ENCODE data around the gene SLC39A11. TPM values are rescaled to one million over a fixed set of nuclear protein-coding genes. Genes with fewer than 3 reads are reported as not detected.

The SLC39A11 gene
- total RNA-seq, 3 donors from 2014 or later, result 16.7 to 23.3 (median 20.1) TPM

DNA sequence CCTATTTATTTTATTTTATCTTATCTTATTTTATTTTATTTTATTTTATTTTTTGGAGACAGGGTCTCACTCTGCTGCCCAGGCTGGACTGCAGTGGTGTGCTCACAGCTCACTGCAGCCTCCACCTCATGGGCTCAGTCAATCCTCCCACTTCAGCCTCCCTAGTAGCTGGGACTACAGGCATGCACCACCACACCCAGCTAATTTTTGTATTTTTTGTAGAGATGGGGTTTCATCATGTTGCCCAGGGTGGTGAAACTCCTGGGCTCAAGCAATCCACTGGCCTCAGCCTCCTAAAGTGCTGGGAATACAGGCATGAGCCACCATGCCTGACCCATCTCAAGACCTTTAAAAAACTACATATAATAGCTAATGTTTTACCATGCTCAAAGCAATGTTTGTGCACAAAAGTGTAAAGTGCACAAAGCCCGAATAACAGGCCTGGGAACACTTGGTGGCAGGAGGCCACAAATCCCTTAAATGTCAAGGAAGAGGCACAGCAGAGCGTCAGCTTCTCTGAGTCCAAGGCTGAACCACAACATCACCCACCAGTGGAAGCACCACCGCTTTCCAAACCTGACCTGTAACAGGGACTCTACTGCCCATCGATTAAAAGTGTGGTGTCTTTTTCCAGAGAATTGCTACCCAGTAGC lies 30.6 kb upstream of the SLC39A11 start:
- DNase-seq (no peak), ATAC-seq (no peak)
- no peaks in the 10 kb centered on the region for H3K9me3 Mint-ChIP-seq
- no peaks in the 10 kb centered on the region for H3K4me1 Mint-ChIP-seq (ENCODE audit: low read depth)
- H3K36me3 Mint-ChIP-seq (ENCODE audit: insufficient read depth), result no peaks in the 10 kb centered on the region
- no peaks in the 10 kb centered on the region for H3K27me3 Mint-ChIP-seq (ENCODE audit: low read depth)
- H3K4me3 Mint-ChIP-seq, result no peak overlapping the region

GRCh38 chr17:73121506-73121905 lies 29.0 kb upstream of the SLC39A11 start:
- H3K4me1 Mint-ChIP-seq (ENCODE audit: low read depth), result no peaks in the 10 kb centered on the region
- H3K36me3 Mint-ChIP-seq (ENCODE audit: insufficient read depth), result no peaks in the 10 kb centered on the region
- H3K4me3 Mint-ChIP-seq, result no peak overlapping the region
- H3K9me3 Mint-ChIP-seq, result no peaks in the 10 kb centered on the region
- no peaks in the 10 kb centered on the region for H3K27me3 Mint-ChIP-seq (ENCODE audit: low read depth)
- ATAC-seq (no peak), DNase-seq (no peak)

GRCh38 chr17:73119631-73120030 lies 27.1 kb upstream of the SLC39A11 start:
- Mint-ChIP-seq H3K4me3 (no peak overlapping the region), H3K27me3 (ENCODE audit: low read depth) (peaks cover 3% of the 10 kb centered on the region), H3K4me1 (ENCODE audit: low read depth) (no peaks in the 10 kb centered on the region), H3K9me3 (no peaks in the 10 kb centered on the region), H3K36me3 (ENCODE audit: insufficient read depth) (no peaks in the 10 kb centered on the region)
- ATAC-seq (no peak), DNase-seq (no peak)

DNA sequence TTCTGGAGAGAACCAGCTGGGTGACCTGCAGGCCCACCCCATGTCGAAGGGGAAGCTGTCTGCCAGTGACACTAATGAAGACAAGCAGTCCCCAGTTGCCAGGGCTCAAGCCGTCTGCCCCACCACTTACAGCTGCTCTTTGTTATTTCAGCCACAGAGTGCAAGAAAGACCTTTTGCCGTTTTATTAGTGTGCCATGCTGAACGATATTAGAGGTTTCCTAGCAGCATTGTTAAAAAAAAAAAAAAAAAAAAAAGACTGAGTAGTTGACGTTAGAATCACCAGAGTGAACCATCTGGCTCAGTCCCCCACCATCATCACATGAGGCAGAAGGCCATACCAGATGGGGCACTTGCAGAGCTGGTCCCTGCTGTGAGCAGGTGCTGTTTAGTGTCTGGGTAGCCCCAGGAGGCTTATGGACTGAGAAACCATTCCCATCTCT lies 26.5 kb upstream of the SLC39A11 start:
- H3K27me3 Mint-ChIP-seq (ENCODE audit: low read depth), result peaks cover 3% of the 10 kb centered on the region
- H3K4me1 Mint-ChIP-seq (ENCODE audit: low read depth), result no peaks in the 10 kb centered on the region
- no peak overlapping the region for H3K4me3 Mint-ChIP-seq

GRCh38 chr17:73118139-73118538 lies 25.7 kb upstream of the SLC39A11 start:
- no peaks in the 10 kb centered on the region for H3K4me1 Mint-ChIP-seq (ENCODE audit: low read depth)
- ATAC-seq (no peak), DNase-seq (no peak)
- H3K9me3 Mint-ChIP-seq, result no peaks in the 10 kb centered on the region
- H3K4me3 Mint-ChIP-seq, result no peak overlapping the region
- H3K36me3 Mint-ChIP-seq (ENCODE audit: insufficient read depth), result no peaks in the 10 kb centered on the region
- H3K27me3 Mint-ChIP-seq (ENCODE audit: low read depth), result peaks cover 3% of the 10 kb centered on the region

More for the DNA sequence above, 26.5 kb upstream of the SLC39A11 start:
- no peaks in the 10 kb centered on the region for H3K9me3 Mint-ChIP-seq
- no peak for DNase-seq
- ATAC-seq, result no peak
- no peaks in the 10 kb centered on the region for H3K36me3 Mint-ChIP-seq (ENCODE audit: insufficient read depth)

DNA sequence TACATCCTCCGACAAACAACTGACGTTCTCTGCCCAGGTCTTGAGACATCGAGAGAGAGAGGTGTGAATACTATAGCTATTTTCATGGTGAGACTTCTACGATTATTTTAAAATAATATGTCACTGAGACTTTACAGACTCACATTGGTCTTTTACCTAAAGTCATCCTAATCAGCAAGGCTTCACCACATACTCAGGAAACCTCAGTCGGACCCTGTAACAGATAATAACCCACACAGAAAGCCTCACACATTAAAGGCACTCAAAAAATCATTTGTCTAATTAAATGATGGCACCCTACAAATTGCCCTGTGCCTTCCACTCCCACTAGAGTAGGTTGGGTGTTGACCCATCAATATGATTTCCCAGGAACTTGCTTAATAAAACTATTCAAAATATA lies 19.8 kb upstream of the SLC39A11 start:
- ATAC-seq (no peak), DNase-seq (no peak)
- no peaks in the 10 kb centered on the region for H3K4me1 Mint-ChIP-seq (ENCODE audit: low read depth)
- no peaks in the 10 kb centered on the region for H3K9me3 Mint-ChIP-seq
- peaks cover 6% of the 10 kb centered on the region for H3K27me3 Mint-ChIP-seq (ENCODE audit: low read depth)
- no peak overlapping the region for H3K4me3 Mint-ChIP-seq
- H3K36me3 Mint-ChIP-seq (ENCODE audit: insufficient read depth), result no peaks in the 10 kb centered on the region

GRCh38 chr17:73111386-73111785 lies 18.9 kb upstream of the SLC39A11 start:
- DNase-seq (no peak), ATAC-seq (no peak)
- no peaks in the 10 kb centered on the region for H3K36me3 Mint-ChIP-seq (ENCODE audit: insufficient read depth)
- no peaks in the 10 kb centered on the region for H3K9me3 Mint-ChIP-seq
- H3K4me1 Mint-ChIP-seq (ENCODE audit: low read depth), result no peaks in the 10 kb centered on the region
- peaks cover 6% of the 10 kb centered on the region for H3K27me3 Mint-ChIP-seq (ENCODE audit: low read depth)
- no peak overlapping the region for H3K4me3 Mint-ChIP-seq

GRCh38 chr17:73107191-73107590 lies 14.7 kb upstream of the SLC39A11 start:
- Mint-ChIP-seq H3K4me3 (no peak overlapping the region), H3K27me3 (ENCODE audit: low read depth) (peaks cover 13% of the 10 kb centered on the region), H3K9me3 (no peaks in the 10 kb centered on the region), H3K4me1 (ENCODE audit: low read depth) (no peaks in the 10 kb centered on the region), H3K36me3 (ENCODE audit: insufficient read depth) (no peaks in the 10 kb centered on the region)
- DNase-seq (no peak), ATAC-seq (no peak)

DNA sequence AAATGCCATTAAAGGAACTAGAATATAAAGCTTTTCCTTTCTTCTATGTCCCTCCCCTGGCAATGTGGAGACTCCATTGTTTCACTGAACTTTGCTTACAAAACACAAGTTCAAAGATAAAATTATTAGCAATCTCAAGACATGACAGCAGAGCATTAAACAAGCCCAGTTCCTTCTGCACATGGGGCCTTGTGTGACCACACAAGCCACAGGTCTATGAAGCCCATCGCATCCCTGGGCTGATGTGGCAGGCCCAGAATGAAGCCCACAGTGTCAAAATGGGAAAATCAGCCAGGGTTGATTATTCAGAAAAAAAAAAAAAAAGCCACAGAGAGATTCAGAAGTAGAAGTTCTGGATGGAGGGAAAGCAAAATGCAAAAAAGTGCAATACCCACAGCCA lies 12.9 kb upstream of the SLC39A11 start:
- Mint-ChIP-seq H3K4me1 (ENCODE audit: low read depth) (no peaks in the 10 kb centered on the region), H3K4me3 (no peak overlapping the region), H3K27me3 (ENCODE audit: low read depth) (peaks cover 14% of the 10 kb centered on the region), H3K9me3 (no peaks in the 10 kb centered on the region), H3K36me3 (ENCODE audit: insufficient read depth) (no peaks in the 10 kb centered on the region)
- ATAC-seq (no peak), DNase-seq (no peak)

DNA sequence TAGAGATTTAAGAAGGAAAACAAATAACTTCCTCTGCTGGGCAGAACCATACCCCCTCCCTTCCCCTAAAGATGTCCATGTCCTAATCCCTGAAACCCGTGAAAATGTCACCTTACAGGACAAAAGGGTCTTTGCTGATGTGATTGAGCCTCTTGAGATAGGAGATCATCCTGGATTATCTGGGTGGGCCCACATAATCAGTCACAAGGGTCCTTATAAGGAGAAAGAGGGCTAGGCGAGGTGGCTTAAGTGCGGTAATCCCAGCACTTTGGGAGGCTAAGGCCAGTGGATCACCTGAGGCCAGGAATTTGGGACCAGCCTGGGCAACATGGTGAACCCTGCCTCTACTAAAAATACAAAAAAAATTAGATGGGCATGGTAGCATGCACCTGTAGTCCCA lies 12.0 kb upstream of the SLC39A11 start:
- H3K9me3 Mint-ChIP-seq, result no peaks in the 10 kb centered on the region
- DNase-seq (no peak), ATAC-seq (no peak)
- no peak overlapping the region for H3K4me3 Mint-ChIP-seq
- peaks cover 17% of the 10 kb centered on the region for H3K27me3 Mint-ChIP-seq (ENCODE audit: low read depth)
- no peaks in the 10 kb centered on the region for H3K4me1 Mint-ChIP-seq (ENCODE audit: low read depth)
- H3K36me3 Mint-ChIP-seq (ENCODE audit: insufficient read depth), result no peaks in the 10 kb centered on the region

GRCh38 chr17:73103641-73104335 lies 11.3 kb upstream of the SLC39A11 start:
- Mint-ChIP-seq H3K9me3 (no peaks in the 10 kb centered on the region), H3K36me3 (ENCODE audit: insufficient read depth) (no peaks in the 10 kb centered on the region), H3K4me1 (ENCODE audit: low read depth) (no peaks in the 10 kb centered on the region), H3K27me3 (ENCODE audit: low read depth) (peaks cover 21% of the 10 kb centered on the region), H3K4me3 (no peak overlapping the region)
- DNase-seq (no peak), ATAC-seq (no peak)

DNA sequence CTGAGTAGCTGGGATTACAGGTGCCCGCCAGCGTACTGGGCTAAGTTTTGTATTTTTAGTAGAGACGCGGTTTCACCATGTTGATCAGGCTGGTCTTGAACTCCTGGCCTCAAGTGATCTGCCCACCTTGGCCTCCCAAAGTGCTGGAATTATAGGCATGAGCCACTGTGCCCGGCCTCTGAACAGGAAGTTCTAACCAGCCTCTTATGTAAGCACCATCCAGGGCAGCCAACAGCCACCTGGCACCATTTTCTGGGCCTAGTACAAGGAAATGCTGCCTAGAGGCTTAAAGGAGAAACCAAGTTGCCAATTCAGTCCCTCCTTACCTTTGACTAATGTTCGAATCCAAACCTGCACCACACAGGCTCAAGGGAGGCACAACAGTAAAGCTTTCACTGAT lies 8.5 kb upstream of the SLC39A11 start:
- Mint-ChIP-seq H3K4me1 (ENCODE audit: low read depth) (no peaks in the 10 kb centered on the region), H3K36me3 (ENCODE audit: insufficient read depth) (no peaks in the 10 kb centered on the region), H3K27me3 (ENCODE audit: low read depth) (peaks cover 24% of the 10 kb centered on the region), H3K4me3 (no peak overlapping the region), H3K9me3 (no peaks in the 10 kb centered on the region)
- ATAC-seq, result no peak
- no peak for DNase-seq

GRCh38 chr17:73100363-73100762 lies 7.9 kb upstream of the SLC39A11 start:
- no peak for DNase-seq
- ATAC-seq, result no peak
- no peaks in the 10 kb centered on the region for H3K9me3 Mint-ChIP-seq
- H3K27me3 Mint-ChIP-seq (ENCODE audit: low read depth), result peaks cover 24% of the 10 kb centered on the region
- H3K4me1 Mint-ChIP-seq (ENCODE audit: low read depth), result no peaks in the 10 kb centered on the region
- H3K4me3 Mint-ChIP-seq, result no peak overlapping the region
- H3K36me3 Mint-ChIP-seq (ENCODE audit: insufficient read depth), result no peaks in the 10 kb centered on the region

GRCh38 chr17:73099511-73099910 lies 7.0 kb upstream of the SLC39A11 start:
- DNase-seq, result no peak
- peaks cover 23% of the 10 kb centered on the region for H3K27me3 Mint-ChIP-seq (ENCODE audit: low read depth)
- no peak for ATAC-seq
- no peak overlapping the region for H3K4me3 Mint-ChIP-seq
- H3K4me1 Mint-ChIP-seq (ENCODE audit: low read depth), result no peaks in the 10 kb centered on the region
- no peaks in the 10 kb centered on the region for H3K9me3 Mint-ChIP-seq
- no peaks in the 10 kb centered on the region for H3K36me3 Mint-ChIP-seq (ENCODE audit: insufficient read depth)

GRCh38 chr17:73098919-73099318 lies 6.4 kb upstream of the SLC39A11 start:
- H3K4me3 Mint-ChIP-seq, result no peak overlapping the region
- no peaks in the 10 kb centered on the region for H3K9me3 Mint-ChIP-seq
- ATAC-seq (no peak), DNase-seq (no peak)
- no peaks in the 10 kb centered on the region for H3K36me3 Mint-ChIP-seq (ENCODE audit: insufficient read depth)
- H3K27me3 Mint-ChIP-seq (ENCODE audit: low read depth), result peaks cover 21% of the 10 kb centered on the region
- no peaks in the 10 kb centered on the region for H3K4me1 Mint-ChIP-seq (ENCODE audit: low read depth)
